Stromal cell of bone marrow (primary cell): ENCODE results near the gene GAGE12D.
"Not testable (repeated sequence)": the region's sequence is repeated elsewhere in the genome, so short reads cannot be mapped to it uniquely, and the experiment has no call there.

Experiments
- DNase-seq: peaks from one replicate; pipeline ENCODE4 v3.0.0-alpha.2; 2012; ENCODE audit warnings: low read depth

The GAGE12D gene

GRCh38 chrX:49541433-49541832 is at the start of gene GAGE12D:
Gene GAGE12D (plus strand): TSS chrX:49541733. CDS start chrX:49542888, 1,155 bp downstream.
- DNase-seq = not testable (repeated sequence)

- DNase-seq = not testable (repeated sequence)
Measured at GRCh38 chrX:49531877-49532276, 9.7 kb upstream of the GAGE12D start, which contains the start of gene GAGE12C. Gene GAGE12C (plus strand): TSS chrX:49532177. CDS start chrX:49533332, 1,155 bp downstream.

GRCh38 chrX:49550989-49551388 is 9.5 kb downstream of the GAGE12D start, which contains the start of gene GAGE12E:
Gene GAGE12E (plus strand): TSS chrX:49551289. CDS start chrX:49552444, 1,155 bp downstream.
- not testable (repeated sequence) for DNase-seq

GRCh38 chrX:49560542-49560941 is 19.0 kb downstream of the GAGE12D start, which contains the start of gene GAGE12F:
Gene GAGE12F (plus strand): TSS chrX:49560842. CDS start chrX:49561997, 1,155 bp downstream.
- DNase-seq = not testable (repeated sequence)

GRCh38 chrX:49568728-49569127 is 27.2 kb downstream of the GAGE12D start:
- not testable (repeated sequence) for DNase-seq

GRCh38 chrX:49569152-49569551 is 27.6 kb downstream of the GAGE12D start:
- DNase-seq = not testable (repeated sequence)

- not testable (repeated sequence) for DNase-seq
Measured at GRCh38 chrX:49570100-49570499, 28.6 kb downstream of the GAGE12D start, which contains the start of gene GAGE12G. Gene GAGE12G (plus strand): TSS chrX:49570400. CDS start chrX:49571555, 1,155 bp downstream.

- DNase-seq = not testable (repeated sequence)
Measured at GRCh38 chrX:49579649-49580048, 38.1 kb downstream of the GAGE12D start, which contains the start of gene GAGE12H. Gene GAGE12H (plus strand): TSS chrX:49579949. CDS start chrX:49581104, 1,155 bp downstream.

GRCh38 chrX:49589196-49589595 is 47.7 kb downstream of the GAGE12D start, which contains the start of gene GAGE2A:
Gene GAGE2A (plus strand): TSS chrX:49589496. CDS start chrX:49590651, 1,155 bp downstream.
- not testable (repeated sequence) for DNase-seq

- DNase-seq = not testable (repeated sequence)
Measured at GRCh38 chrX:49589769-49590478, 48.4 kb downstream of the GAGE12D start.

GRCh38 chrX:49590488-49590887 is 49.0 kb downstream of the GAGE12D start:
- DNase-seq = not testable (repeated sequence)
